A549 (cell line): ENCODE data around the gene ATP6V0A1. TPM values are rescaled to one million over a fixed set of nuclear protein-coding genes. Genes with fewer than 3 reads are reported as not detected.
A peak's percentile ranks its signal among the peaks of the same experiment; 100 is the strongest.
"Not testable (repeated sequence)": the region's sequence is repeated elsewhere in the genome, so short reads cannot be mapped to it uniquely, and the experiment has no call there.

ENCODE experiments used
- ATAC-seq, 2 experiments: fragments of 200-7000 bp in 1 of 2; fragments of >200 bp in 1 of 2; cut with Nextera tagmentation in 1 of 2; cut with Tn5 transposase in 1 of 2; 3 replicates each; pipeline versions ENCODE4 v1.8.0 to v1.9.1; 2018 to 2020; ENCODE audit warnings: mild to moderate bottlenecking in 1 of 2, moderate library complexity in 1 of 2
- CTCF ChIA-PET: fragments of 300-600 bp; sonication (Branson Sonifier 250); formaldehyde crosslinking; extraction: SDS; loops from one replicate; lab custom pipeline; 2021; ENCODE audit warnings: antibody characterized with exemption, inconsistent platforms; lab: Yijun Ruan, JAX
- POLR2A ChIA-PET: fragments of 350-600 bp; formaldehyde crosslinking; extraction: SDS; loops from one replicate; lab custom pipeline; 2021; ENCODE audit warnings: antibody characterized with exemption, inconsistent platforms; lab: Yijun Ruan, JAX
- DNase-seq, 2 experiments: peaks; one replicate each; pipeline versions ENCODE4 v3.0.0 to v3.0.0-alpha.2; 2011 to 2016; ENCODE audit warnings: low read depth in 1 of 2, low spot score in 1 of 2
- FAIRE-seq: peaks from 2 replicates; lab custom pipeline; 2011; peaks lifted over from hg19 to GRCh38; lab: Jason Lieb, UNC
- H3K27ac ChIP-seq, 2 experiments: fragments of >200 bp; sonication (Bioruptor Twin); formaldehyde crosslinking; 3 replicates each; pipeline ENCODE4 v1.5.1; 2016 to 2017
- H3K4me1 ChIP-seq: fragments of >200 bp; sonication (Bioruptor Twin); formaldehyde crosslinking; 3 replicates; pipeline ENCODE4 v1.6.1; 2016
- H3K4me2 ChIP-seq: fragments of >200 bp; sonication (Bioruptor Twin); formaldehyde crosslinking; 3 replicates; pipeline ENCODE4 v1.6.1; 2016
- H3K4me3 ChIP-seq: fragments of >200 bp; sonication (Bioruptor Twin); formaldehyde crosslinking; 3 replicates; pipeline ENCODE4 v1.5.1; 2016
- H3K9me3 ChIP-seq: fragments of >200 bp; sonication (Bioruptor Twin); formaldehyde crosslinking; 3 replicates; pipeline ENCODE4 v1.6.1; 2016
- CHD2 ChIP-seq: fragments of 150-350 bp; IDR thresholded peaks from 2 replicates; pipeline ENCODE4 v1.6.1; 2014; ENCODE audit warnings: low read length; ENCODE audit not compliant: partially characterized antibody
- CHD4 ChIP-seq: fragments of 200-600 bp; sonication (generic); IDR thresholded peaks from 2 replicates; pipeline ENCODE4 v1.6.1; 2016; ENCODE audit warnings: antibody characterized with exemption, mild to moderate bottlenecking, borderline replicate concordance
- EHF ChIP-seq: fragments of 250-450 bp; sonication (Bioruptor Pico); IDR thresholded peaks from 2 replicates; pipeline ENCODE4 v1.5.0; 2020; ENCODE audit warnings: mild to moderate bottlenecking
- FOSL2 ChIP-seq, 2 experiments: fragments of 450-650 bp in 1 of 2; fragments of >200 bp in 1 of 2; sonication (Bioruptor Twin) in 1 of 2; formaldehyde crosslinking; IDR thresholded peaks; 2 replicates each; pipeline versions ENCODE4 v1.5.0 to v1.6.1; 2016 to 2020; ENCODE audit warnings: mild to moderate bottlenecking in 1 of 2, moderate library complexity in 1 of 2
- HOXA7 ChIP-seq: fragments of 250-450 bp; sonication (Bioruptor Pico); IDR thresholded peaks from 2 replicates; pipeline ENCODE4 v1.5.0; 2020; ENCODE audit warnings: mild to moderate bottlenecking, moderate library complexity
- JUNB ChIP-seq: fragments of >200 bp; sonication (Bioruptor Twin); formaldehyde crosslinking; IDR thresholded peaks from 2 replicates; pipeline ENCODE4 v1.6.1; 2016
- RAD21 ChIP-seq, 2 experiments: fragments of >200 bp in 1 of 2; sonication (Bioruptor Twin) in 1 of 2; formaldehyde crosslinking in 1 of 2; IDR thresholded peaks in 1 of 2; conservative IDR thresholded peaks in 1 of 2; 2 replicates in 1 of 2; 3 replicates in 1 of 2; pipeline ENCODE4 v1.6.1; 2012 to 2018; ENCODE audit warnings: inconsistent platforms in 1 of 2
- SREBF2 ChIP-seq: fragments of 450-650 bp; IDR thresholded peaks from 2 replicates; pipeline ENCODE4 v1.6.1; 2014; ENCODE audit warnings: mild to moderate bottlenecking, moderate library complexity
- ZC3H11A ChIP-seq: fragments of 450-650 bp; IDR thresholded peaks from 2 replicates; pipeline ENCODE4 v1.6.1; 2014; ENCODE audit warnings: antibody characterized with exemption, mild to moderate bottlenecking
- ZFP36 ChIP-seq: fragments of 450-650 bp; IDR thresholded peaks from 2 replicates; pipeline ENCODE4 v1.6.1; 2014; ENCODE audit warnings: borderline replicate concordance; ENCODE audit not compliant: partially characterized antibody
- WGBS: methylation state at CpG from one replicate; pipeline ENCODE4 v1.1.6; 2017; ENCODE audit errors: missing lambda C conversion rate; 5-methylcytosine and 5-hydroxymethylcytosine counted together
- polyA plus RNA-seq, 4 experiments: library from polyadenylated mRNA; depleted of rRNA in 3 of 4; stranded (reverse); fragments of >200 nt; fragmentation: RNase III in 1 of 4; extraction: RNeasy Plus Mini Kit Qiagen cat#74134 plus additional on column Dnase treatment in 1 of 4; gene quantifications; 2 replicates in 3 of 4; 3 replicates in 1 of 4; pipeline ENCODE4 v1.2.3, GENCODE V29; 2011 to 2017
- TF ChIP-seq, protein P1 (sequence below): fragments of 200-600 bp; sonication (generic); IDR thresholded peaks from 2 replicates; pipeline ENCODE4 v1.6.1; 2016; ENCODE audit warnings: antibody characterized with exemption, mild to moderate bottlenecking, moderate library complexity
- TF ChIP-seq, protein P2 (sequence below): fragments of >200 bp; sonication (Bioruptor Twin); formaldehyde crosslinking; IDR thresholded peaks from 2 replicates; pipeline ENCODE4 v1.6.1; 2016
- TF ChIP-seq, protein P3 (sequence below): IDR thresholded peaks from 2 replicates; pipeline ENCODE4 v1.6.1; 2012; ENCODE audit warnings: low read depth, borderline replicate concordance

ATP6V0A1 gene
- polyA plus RNA-seq, 2 of the 4 experiments (the other 2 are of a cell fraction): 27.3 to 33.7 TPM

DNA sequence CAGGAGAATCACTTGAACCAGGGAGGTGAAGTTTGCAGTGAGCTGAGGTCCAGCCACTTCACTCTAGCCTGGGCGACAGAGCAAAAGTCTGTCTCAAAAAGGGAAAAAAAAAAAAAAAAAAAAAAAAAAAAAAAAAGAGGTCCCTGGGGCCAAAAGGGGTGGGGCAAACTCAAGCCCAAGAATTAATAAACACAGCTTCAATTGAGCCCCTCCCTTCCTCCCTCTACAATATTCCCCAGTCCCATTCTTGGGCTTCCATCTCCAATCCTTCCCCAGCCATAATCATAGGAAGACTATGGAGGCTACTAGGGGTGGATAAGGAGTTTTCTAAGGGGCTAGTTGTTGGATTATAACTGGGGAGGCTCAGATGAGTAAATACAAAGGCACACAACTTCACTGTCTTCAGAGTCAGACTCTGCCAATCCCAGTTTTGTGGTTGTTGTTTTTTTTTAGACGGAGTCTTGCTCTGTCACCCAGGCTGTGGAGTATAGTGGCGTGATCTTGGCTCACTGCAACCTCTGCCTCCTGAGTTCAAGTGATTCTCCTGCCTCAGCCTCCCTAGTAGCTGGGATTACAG lies 45.1 kb upstream of the ATP6V0A1 start (continued):
- TF ChIP-seq, protein P1, sequence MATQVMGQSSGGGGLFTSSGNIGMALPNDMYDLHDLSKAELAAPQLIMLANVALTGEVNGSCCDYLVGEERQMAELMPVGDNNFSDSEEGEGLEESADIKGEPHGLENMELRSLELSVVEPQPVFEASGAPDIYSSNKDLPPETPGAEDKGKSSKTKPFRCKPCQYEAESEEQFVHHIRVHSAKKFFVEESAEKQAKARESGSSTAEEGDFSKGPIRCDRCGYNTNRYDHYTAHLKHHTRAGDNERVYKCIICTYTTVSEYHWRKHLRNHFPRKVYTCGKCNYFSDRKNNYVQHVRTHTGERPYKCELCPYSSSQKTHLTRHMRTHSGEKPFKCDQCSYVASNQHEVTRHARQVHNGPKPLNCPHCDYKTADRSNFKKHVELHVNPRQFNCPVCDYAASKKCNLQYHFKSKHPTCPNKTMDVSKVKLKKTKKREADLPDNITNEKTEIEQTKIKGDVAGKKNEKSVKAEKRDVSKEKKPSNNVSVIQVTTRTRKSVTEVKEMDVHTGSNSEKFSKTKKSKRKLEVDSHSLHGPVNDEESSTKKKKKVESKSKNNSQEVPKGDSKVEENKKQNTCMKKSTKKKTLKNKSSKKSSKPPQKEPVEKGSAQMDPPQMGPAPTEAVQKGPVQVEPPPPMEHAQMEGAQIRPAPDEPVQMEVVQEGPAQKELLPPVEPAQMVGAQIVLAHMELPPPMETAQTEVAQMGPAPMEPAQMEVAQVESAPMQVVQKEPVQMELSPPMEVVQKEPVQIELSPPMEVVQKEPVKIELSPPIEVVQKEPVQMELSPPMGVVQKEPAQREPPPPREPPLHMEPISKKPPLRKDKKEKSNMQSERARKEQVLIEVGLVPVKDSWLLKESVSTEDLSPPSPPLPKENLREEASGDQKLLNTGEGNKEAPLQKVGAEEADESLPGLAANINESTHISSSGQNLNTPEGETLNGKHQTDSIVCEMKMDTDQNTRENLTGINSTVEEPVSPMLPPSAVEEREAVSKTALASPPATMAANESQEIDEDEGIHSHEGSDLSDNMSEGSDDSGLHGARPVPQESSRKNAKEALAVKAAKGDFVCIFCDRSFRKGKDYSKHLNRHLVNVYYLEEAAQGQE: no peak
- no peak for TF ChIP-seq CHD2
- TF ChIP-seq, protein P2, sequence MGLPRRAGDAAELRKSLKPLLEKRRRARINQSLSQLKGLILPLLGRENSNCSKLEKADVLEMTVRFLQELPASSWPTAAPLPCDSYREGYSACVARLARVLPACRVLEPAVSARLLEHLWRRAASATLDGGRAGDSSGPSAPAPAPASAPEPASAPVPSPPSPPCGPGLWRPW: no peak
- no peak for TF ChIP-seq RAD21 (conservative IDR thresholded peaks at IDR 0.05 in 1 of 2, IDR thresholded peaks at IDR 0.05 in 1 of 2)

DNA sequence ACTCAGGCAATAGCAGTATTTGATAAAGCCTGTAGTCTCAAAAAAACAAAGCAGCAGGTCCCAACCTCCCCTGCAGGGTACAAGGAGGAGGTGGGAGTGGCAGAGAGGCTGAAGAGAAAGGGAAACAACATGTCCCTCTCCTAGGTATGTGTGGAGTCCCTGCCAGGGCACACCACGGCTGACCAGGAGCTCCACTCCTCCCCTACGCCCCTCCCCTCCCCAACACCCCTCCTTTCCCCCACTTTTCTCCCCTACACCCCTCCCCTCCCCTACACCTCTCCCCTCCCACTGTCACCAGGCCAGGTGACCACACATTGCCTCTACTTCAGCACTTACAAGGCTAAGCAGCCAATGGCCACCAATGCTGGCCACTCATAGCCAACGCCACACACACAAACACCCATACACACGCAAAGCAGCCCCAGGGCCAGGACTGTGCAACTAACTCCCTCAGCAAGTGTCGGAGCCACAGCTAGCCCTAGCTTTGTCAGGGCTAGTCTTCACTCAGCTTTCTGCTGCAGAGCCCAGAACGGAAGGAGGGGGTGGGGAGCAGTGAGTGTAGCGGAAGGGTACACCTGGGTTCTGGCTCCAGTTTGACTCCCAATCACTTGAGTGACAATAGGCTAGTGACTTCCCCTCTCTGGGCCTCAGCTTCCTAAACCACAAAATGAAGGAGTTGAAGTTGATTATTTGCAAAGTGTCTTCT lies 43.8 kb upstream of the ATP6V0A1 start:
- Histone ChIP-seq H3K9me3 (no peaks in the 10 kb centered on the region), H3K4me1 (peaks cover 62% of the 10 kb centered on the region), H3K4me2 (no peak overlapping the region), H3K4me3 (no peak overlapping the region), H3K27ac (peak overlapping the region in 1 of 2 experiments; percentile 40; a peak in 2 of 6 replicates)
- DNase-seq: no peak
- no peak for FAIRE-seq
- CTCF ChIA-PET: interaction anchor here (0.8 to 33.2 kb wide), 9 partner anchors 9 to 112 kb away, joined by 3 to 1360 read pairs (median 7); partner anchors contain the start of gene STAT3
- 91% methylated on average over 7 of the region's 7 CpGs for WGBS
- POLR2A ChIA-PET: interaction anchor here (0.7 to 2.7 kb wide), 2 partner anchors 8 to 12 kb away, joined by 5 to 32 read pairs; partner anchors contain the start of gene CAVIN1
- TF ChIP-seq CHD4: no peak
- TF ChIP-seq ZC3H11A: no peak
- TF ChIP-seq, protein P3, sequence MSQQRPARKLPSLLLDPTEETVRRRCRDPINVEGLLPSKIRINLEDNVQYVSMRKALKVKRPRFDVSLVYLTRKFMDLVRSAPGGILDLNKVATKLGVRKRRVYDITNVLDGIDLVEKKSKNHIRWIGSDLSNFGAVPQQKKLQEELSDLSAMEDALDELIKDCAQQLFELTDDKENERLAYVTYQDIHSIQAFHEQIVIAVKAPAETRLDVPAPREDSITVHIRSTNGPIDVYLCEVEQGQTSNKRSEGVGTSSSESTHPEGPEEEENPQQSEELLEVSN: no peak
- no peak for TF ChIP-seq FOSL2 (IDR thresholded peaks at IDR 0.05)
- no peak for TF ChIP-seq FOSL2 (CRISPR knock-in tag; IDR thresholded peaks at IDR 0.05)
- TF ChIP-seq, protein P2: no peak
- no peak for TF ChIP-seq SREBF2
- TF ChIP-seq JUNB: no peak
- no peak for TF ChIP-seq ZFP36
- TF ChIP-seq HOXA7 (CRISPR knock-in tag): no peak
- no peak for TF ChIP-seq EHF (CRISPR knock-in tag)
- no peak; a peak in 1 of 6 replicates for ATAC-seq

DNA sequence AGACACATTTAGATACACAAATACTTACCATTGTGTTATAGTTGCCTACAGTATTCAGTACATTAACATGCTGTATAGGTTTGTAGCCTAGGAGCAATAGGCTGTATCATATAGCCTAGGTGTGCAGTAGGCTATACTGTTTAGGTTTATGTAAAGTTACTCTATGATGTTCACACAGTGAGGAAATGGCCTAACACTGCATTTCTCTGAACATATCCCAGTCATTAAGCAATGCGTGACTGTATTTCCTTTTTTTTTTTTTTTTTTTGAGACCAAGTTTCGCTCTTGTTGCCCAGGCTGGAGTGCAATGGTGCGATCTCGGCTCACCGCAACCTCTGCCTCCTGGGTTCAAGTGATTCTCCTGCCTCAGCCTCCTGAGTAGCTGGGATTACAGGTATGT lies 40.7 kb upstream of the ATP6V0A1 start:
- POLR2A ChIA-PET, H3K27ac ChIP-seq, H3K4me3 ChIP-seq, H3K4me2 ChIP-seq, ATAC-seq, FAIRE-seq, DNase-seq, H3K9me3 ChIP-seq: not testable (repeated sequence)
- CTCF ChIA-PET: interaction anchor here (0.6 to 8.5 kb wide), 5 partner anchors 12 to 393 kb away, joined by 3 to 180 read pairs (median 4); no protein-coding TSS in a partner anchor
- 98% methylated on average over 5 of the region's 5 CpGs for WGBS
- peaks cover 51% of the 10 kb centered on the region for H3K4me1 ChIP-seq
